K562 (cell line): Measurements from ENCODE around the gene RSBN1L. TPM values are rescaled to one million over a fixed set of nuclear protein-coding genes. Genes with fewer than 3 reads are reported as not detected.

Source experiments
- CAMTA2 ChIP-seq: fragments of 250-450 bp; sonication (Bioruptor Pico); conservative IDR thresholded peaks from 2 replicates; pipeline ENCODE4 v1.5.1; 2022
- HOXB6 ChIP-seq: fragments of 250-450 bp; sonication (Bioruptor Pico); IDR thresholded peaks from 2 replicates; pipeline ENCODE4 v1.5.1; 2022; ENCODE audit warnings: mild to moderate bottlenecking, borderline replicate concordance
- MBD2 ChIP-seq: sonication (generic); IDR thresholded peaks from 2 replicates; pipeline ENCODE4 v1.6.1; 2016; ENCODE audit warnings: low read depth, borderline replicate concordance
- NCOA4 ChIP-seq: fragments of 450-650 bp; IDR thresholded peaks from 2 replicates; pipeline ENCODE4 v1.6.1; 2018; ENCODE audit warnings: mild to moderate bottlenecking; ENCODE audit not compliant: partially characterized antibody
- NFYB ChIP-seq: IDR thresholded peaks from 2 replicates; pipeline ENCODE4 v1.6.1; 2011; ENCODE audit warnings: mild to moderate bottlenecking, moderate library complexity; ENCODE audit not compliant: insufficient read length; ENCODE audit errors: extremely low read depth
- NR4A1 ChIP-seq, 2 experiments: fragments of 250-450 bp in 1 of 2; fragments of 450-650 bp in 1 of 2; sonication (Bioruptor Pico) in 1 of 2; IDR thresholded peaks; 2 replicates each; pipeline versions ENCODE4 v1.4.0 to v1.6.1; 2016 to 2020; ENCODE audit warnings: mild to moderate bottlenecking in 2 of 2, missing compliant biosample characterization in 1 of 2, missing genetic modification characterization in 1 of 2, moderate library complexity in 1 of 2
- POLR2H ChIP-seq: IDR thresholded peaks from 2 replicates; pipeline ENCODE4 v1.6.1; 2016; ENCODE audit warnings: missing genetic modification characterization, low read depth, mild to moderate bottlenecking, control low read depth, missing compliant biosample characterization, moderate library complexity
- PTTG1 ChIP-seq: fragments of 450-650 bp; IDR thresholded peaks from 2 replicates; pipeline ENCODE4 v1.6.1; 2016; ENCODE audit warnings: low read depth, mild to moderate bottlenecking, missing genetic modification characterization, missing compliant biosample characterization
- SAP30 ChIP-seq: fragments of 200-600 bp; sonication (generic); IDR thresholded peaks from 2 replicates; pipeline ENCODE4 v1.6.1; 2012; ENCODE audit warnings: borderline replicate concordance, low read depth, mild to moderate bottlenecking, moderate library complexity, low read length, control low read depth, inconsistent platforms; ENCODE audit not compliant: insufficient read depth, poor library complexity, severe bottlenecking
- SMARCE1 ChIP-seq: fragments of 450-650 bp; IDR thresholded peaks from 2 replicates; pipeline ENCODE4 v1.7.1; 2016; ENCODE audit warnings: mild to moderate bottlenecking
- SUPT5H ChIP-seq: fragments of 450-650 bp; IDR thresholded peaks from 2 replicates; pipeline ENCODE4 v1.6.1; 2016
- TCFL5 ChIP-seq: fragments of 250-450 bp; sonication (Bioruptor Pico); conservative IDR thresholded peaks from 2 replicates; pipeline ENCODE4 v1.6.1; 2021; ENCODE audit warnings: mild to moderate bottlenecking, moderate library complexity, matching md5 sums
- U2AF2 ChIP-seq: fragments of 200-400 bp; formaldehyde crosslinking; optimal IDR thresholded peaks from 2 replicates; pipeline ENCODE3; 2017; ENCODE audit warnings: low read depth, mild to moderate bottlenecking, low read length
- ZC3H8 ChIP-seq: fragments of 450-650 bp; IDR thresholded peaks from 2 replicates; pipeline ENCODE4 v1.6.1; 2017
- ZKSCAN1 ChIP-seq: fragments of 150-350 bp; IDR thresholded peaks from 2 replicates; pipeline ENCODE4 v1.6.1; 2016; ENCODE audit warnings: low read depth, low read length
- ZNF174 ChIP-seq: fragments of 250-450 bp; sonication (Bioruptor Pico); IDR thresholded peaks from 2 replicates; pipeline ENCODE4 v1.4.0; 2020; ENCODE audit warnings: mild to moderate bottlenecking
- ZNF212 ChIP-seq: fragments of 450-650 bp; formaldehyde crosslinking; IDR thresholded peaks from 2 replicates; pipeline ENCODE4 v1.4.0; 2020; ENCODE audit warnings: mild to moderate bottlenecking
- ZNF583 ChIP-seq: fragments of 250-450 bp; sonication (Bioruptor Pico); IDR thresholded peaks from 2 replicates; pipeline ENCODE4 v1.4.0; 2020
- polyA plus RNA-seq, 8 experiments: library from polyadenylated mRNA; depleted of rRNA in 4 of 8; stranded (reverse) in 5 of 8; unstranded in 3 of 8; fragments of >200 nt; fragmentation: Nextera tagmentation in 2 of 8; fragmentation: Illumina TruSeq in 1 of 8; extraction: Ambion mirVana in 2 of 8; extraction: Trizol in 1 of 8; gene quantifications; 2 replicates each; pipeline versions ENCODE4 v1.2.1 to v1.2.3, GENCODE V29; 2011 to 2014; ENCODE audit warnings: inconsistent platforms in 1 of 8, missing spikeins in 1 of 8
- total RNA-seq, 7 experiments: library from RNA; depleted of rRNA in 6 of 7; stranded (reverse); fragments of >200 nt in 6 of 7; fragmentation: Illumina TruSeq in 2 of 7; extraction: Trizol in 2 of 7; gene quantifications; 2 replicates each; pipeline versions ENCODE4 v1.2.1 to v1.2.3, GENCODE V29; 2011 to 2021; ENCODE audit warnings: low replicate concordance in 1 of 7
- TF ChIP-seq, protein P1 (sequence below), 2 experiments: fragments of 450-650 bp in 1 of 2; sonication (generic) in 1 of 2; formaldehyde crosslinking; conservative IDR thresholded peaks; 2 replicates each; pipeline versions ENCODE4 v1.4.0 to v1.8.1; 2020 to 2022; ENCODE audit warnings: mild to moderate bottlenecking in 1 of 2, missing genetic modification reagents in 1 of 2
- TF ChIP-seq, protein P2 (sequence below): sonication (generic); formaldehyde crosslinking; IDR thresholded peaks from 2 replicates; pipeline ENCODE4 v1.8.0; 2022; ENCODE audit warnings: mild to moderate bottlenecking, missing genetic modification reagents
- TF ChIP-seq, protein P3 (sequence below): sonication (generic); formaldehyde crosslinking; IDR thresholded peaks from 2 replicates; pipeline ENCODE4 v1.8.0; 2023; ENCODE audit warnings: missing genetic modification reagents, mild to moderate bottlenecking, borderline replicate concordance

RSBN1L gene
- total and polyA plus RNA-seq, 9 of the 15 experiments (the other 6 are each of a cell fraction or from before 2014, with no cell fraction given): 6.2 to 35.2 (median 20.1) TPM

DNA sequence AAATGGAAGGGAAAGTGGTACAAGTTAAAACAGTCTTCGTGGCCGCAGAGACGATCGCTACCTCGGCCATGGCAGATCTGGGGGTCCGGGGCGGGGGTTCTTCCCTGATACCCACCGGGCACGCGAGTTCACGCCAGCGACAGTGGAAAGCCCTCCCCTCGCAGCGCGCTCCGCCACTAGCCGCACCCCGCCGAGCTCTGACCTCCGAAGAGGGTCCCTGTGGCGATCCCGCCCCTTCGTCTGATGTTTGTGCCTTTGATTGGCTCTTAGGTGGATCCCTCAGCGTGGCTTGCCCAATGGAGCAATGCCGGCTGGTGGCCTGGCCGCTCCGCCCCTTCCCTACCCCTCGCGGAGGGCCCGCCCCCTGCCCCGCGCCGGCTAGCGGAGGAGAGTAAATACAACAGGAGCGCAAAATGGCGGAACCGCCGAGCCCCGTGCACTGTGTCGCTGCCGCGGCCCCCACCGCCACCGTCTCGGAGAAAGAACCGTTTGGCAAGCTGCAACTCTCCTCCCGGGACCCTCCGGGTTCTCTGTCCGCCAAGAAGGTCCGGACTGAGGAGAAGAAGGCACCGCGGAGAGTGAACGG, at the start of gene RSBN1L (continued):
- TF ChIP-seq, protein P1, sequence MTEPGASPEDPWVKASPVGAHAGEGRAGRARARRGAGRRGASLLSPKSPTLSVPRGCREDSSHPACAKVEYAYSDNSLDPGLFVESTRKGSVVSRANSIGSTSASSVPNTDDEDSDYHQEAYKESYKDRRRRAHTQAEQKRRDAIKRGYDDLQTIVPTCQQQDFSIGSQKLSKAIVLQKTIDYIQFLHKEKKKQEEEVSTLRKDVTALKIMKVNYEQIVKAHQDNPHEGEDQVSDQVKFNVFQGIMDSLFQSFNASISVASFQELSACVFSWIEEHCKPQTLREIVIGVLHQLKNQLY (CRISPR knock-in tag; conservative IDR thresholded peaks at IDR 0.05): no peak
- TF ChIP-seq MBD2: peak; percentile 97
- TF ChIP-seq SUPT5H: peak; percentile 96
- no peak for TF ChIP-seq TCFL5 (CRISPR knock-in tag)
- TF ChIP-seq, protein P2, sequence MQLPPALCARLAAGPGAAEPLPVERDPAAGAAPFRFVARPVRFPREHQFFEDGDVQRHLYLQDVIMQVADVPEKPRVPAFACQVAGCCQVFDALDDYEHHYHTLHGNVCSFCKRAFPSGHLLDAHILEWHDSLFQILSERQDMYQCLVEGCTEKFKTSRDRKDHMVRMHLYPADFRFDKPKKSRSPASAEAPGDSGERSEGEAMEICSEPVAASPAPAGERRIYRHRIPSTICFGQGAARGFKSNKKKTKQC (CRISPR knock-in tag): no peak; the same call in 1 of the 2 replicates
- TF ChIP-seq SMARCE1: peak; percentile 42; the same call in 1 of the 2 replicates
- TF ChIP-seq NFYB: peak; percentile 89
- TF ChIP-seq CAMTA2: peak; percentile 82; the same call in 1 of the 2 replicates
- TF ChIP-seq POLR2H (tag): peak; percentile 62
- TF ChIP-seq U2AF2: no peak
- TF ChIP-seq ZKSCAN1: no peak
- TF ChIP-seq, protein P3, sequence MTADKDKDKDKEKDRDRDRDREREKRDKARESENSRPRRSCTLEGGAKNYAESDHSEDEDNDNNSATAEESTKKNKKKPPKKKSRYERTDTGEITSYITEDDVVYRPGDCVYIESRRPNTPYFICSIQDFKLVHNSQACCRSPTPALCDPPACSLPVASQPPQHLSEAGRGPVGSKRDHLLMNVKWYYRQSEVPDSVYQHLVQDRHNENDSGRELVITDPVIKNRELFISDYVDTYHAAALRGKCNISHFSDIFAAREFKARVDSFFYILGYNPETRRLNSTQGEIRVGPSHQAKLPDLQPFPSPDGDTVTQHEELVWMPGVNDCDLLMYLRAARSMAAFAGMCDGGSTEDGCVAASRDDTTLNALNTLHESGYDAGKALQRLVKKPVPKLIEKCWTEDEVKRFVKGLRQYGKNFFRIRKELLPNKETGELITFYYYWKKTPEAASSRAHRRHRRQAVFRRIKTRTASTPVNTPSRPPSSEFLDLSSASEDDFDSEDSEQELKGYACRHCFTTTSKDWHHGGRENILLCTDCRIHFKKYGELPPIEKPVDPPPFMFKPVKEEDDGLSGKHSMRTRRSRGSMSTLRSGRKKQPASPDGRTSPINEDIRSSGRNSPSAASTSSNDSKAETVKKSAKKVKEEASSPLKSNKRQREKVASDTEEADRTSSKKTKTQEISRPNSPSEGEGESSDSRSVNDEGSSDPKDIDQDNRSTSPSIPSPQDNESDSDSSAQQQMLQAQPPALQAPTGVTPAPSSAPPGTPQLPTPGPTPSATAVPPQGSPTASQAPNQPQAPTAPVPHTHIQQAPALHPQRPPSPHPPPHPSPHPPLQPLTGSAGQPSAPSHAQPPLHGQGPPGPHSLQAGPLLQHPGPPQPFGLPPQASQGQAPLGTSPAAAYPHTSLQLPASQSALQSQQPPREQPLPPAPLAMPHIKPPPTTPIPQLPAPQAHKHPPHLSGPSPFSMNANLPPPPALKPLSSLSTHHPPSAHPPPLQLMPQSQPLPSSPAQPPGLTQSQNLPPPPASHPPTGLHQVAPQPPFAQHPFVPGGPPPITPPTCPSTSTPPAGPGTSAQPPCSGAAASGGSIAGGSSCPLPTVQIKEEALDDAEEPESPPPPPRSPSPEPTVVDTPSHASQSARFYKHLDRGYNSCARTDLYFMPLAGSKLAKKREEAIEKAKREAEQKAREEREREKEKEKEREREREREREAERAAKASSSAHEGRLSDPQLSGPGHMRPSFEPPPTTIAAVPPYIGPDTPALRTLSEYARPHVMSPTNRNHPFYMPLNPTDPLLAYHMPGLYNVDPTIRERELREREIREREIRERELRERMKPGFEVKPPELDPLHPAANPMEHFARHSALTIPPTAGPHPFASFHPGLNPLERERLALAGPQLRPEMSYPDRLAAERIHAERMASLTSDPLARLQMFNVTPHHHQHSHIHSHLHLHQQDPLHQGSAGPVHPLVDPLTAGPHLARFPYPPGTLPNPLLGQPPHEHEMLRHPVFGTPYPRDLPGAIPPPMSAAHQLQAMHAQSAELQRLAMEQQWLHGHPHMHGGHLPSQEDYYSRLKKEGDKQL (CRISPR knock-in tag): no peak
- TF ChIP-seq ZC3H8: no peak
- TF ChIP-seq NCOA4: no peak
- TF ChIP-seq ZNF174 (CRISPR knock-in tag): no peak
- TF ChIP-seq HOXB6 (CRISPR knock-in tag): no peak
- TF ChIP-seq ZNF583 (CRISPR knock-in tag): no peak
- TF ChIP-seq PTTG1 (tag): no peak
- no peak for TF ChIP-seq NR4A1 (CRISPR knock-in tag; IDR thresholded peaks at IDR 0.05)
- TF ChIP-seq NR4A1 (tag; IDR thresholded peaks at IDR 0.05): 0 out of 2 replicates have a peak, but pooled peaks have one; percentile 15
- TF ChIP-seq SAP30: no peak
- TF ChIP-seq ZNF212: peak; percentile 79; the same call in 1 of the 2 replicates
